IMR-90 (cell line): ENCODE data around the gene KIF3A. TPM values are rescaled to one million over a fixed set of nuclear protein-coding genes. Genes with fewer than 3 reads are reported as not detected.

Experiments used
- ATAC-seq: fragments of 200-7000 bp; cut with Tn5 transposase; 2 replicates; pipeline ENCODE4 v1.9.1; 2020; ENCODE audit warnings: low read depth, mild to moderate bottlenecking, moderate library complexity
- BruUV-seq: library from RNA; stranded (reverse); fragments of 400-500 nt; replicated peaks from 2 replicates; lab custom pipeline; 2021; lab: Mats Ljungman, UMichigan
- CTCF ChIA-PET: fragments of 300-600 bp; formaldehyde crosslinking; extraction: SDS; loops from one replicate; lab custom pipeline; 2021; ENCODE audit warnings: antibody characterized with exemption; lab: Yijun Ruan, JAX
- POLR2A ChIA-PET: fragments of 300-600 bp; sonication (Branson Sonifier 250); formaldehyde crosslinking; loops from one replicate; lab custom pipeline; 2022; ENCODE audit warnings: antibody characterized with exemption; ENCODE audit not compliant: unreplicated experiment; lab: Charles Lee
- DNase-seq: peaks from one replicate; pipeline ENCODE4 v3.0.0; 2013
- H2AFZ ChIP-seq: replicated peaks from 2 replicates; pipeline ENCODE3; 2013; ENCODE audit warnings: low read length, mild to moderate bottlenecking; ENCODE audit not compliant: poor library complexity
- H2AK5ac ChIP-seq: 2 replicates; pipeline ENCODE4 v1.6.1; 2013; ENCODE audit warnings: low read depth, low read length, inconsistent platforms
- H2AK9ac ChIP-seq: replicated peaks from 2 replicates; pipeline ENCODE3; 2013; ENCODE audit warnings: mild to moderate bottlenecking, low read depth, low read length, moderate library complexity; ENCODE audit not compliant: poor library complexity
- H2BK120ac ChIP-seq: 2 replicates; pipeline ENCODE4 v1.6.1; 2013; ENCODE audit warnings: low read depth, low read length, inconsistent platforms
- H2BK15ac ChIP-seq: 3 replicates; pipeline ENCODE4 v1.6.1; 2013; ENCODE audit warnings: low read depth, low read length, inconsistent platforms
- H2BK20ac ChIP-seq: 2 replicates; pipeline ENCODE4 v1.6.1; 2013; ENCODE audit warnings: low read depth, mild to moderate bottlenecking, inconsistent platforms, low read length, moderate library complexity
- H2BK5ac ChIP-seq: 2 replicates; pipeline ENCODE4 v1.6.1; 2013; ENCODE audit warnings: mild to moderate bottlenecking, low read depth, low read length, inconsistent platforms; ENCODE audit not compliant: poor library complexity, severe bottlenecking
- H3K14ac ChIP-seq: replicated peaks from 2 replicates; pipeline ENCODE4 v1.6.1; 2013; ENCODE audit warnings: low read depth, low read length, inconsistent platforms
- H3K18ac ChIP-seq: 2 replicates; pipeline ENCODE4 v1.6.1; 2013; ENCODE audit warnings: low read depth, low read length, control low read depth
- H3K23ac ChIP-seq: 2 replicates; pipeline ENCODE4 v1.6.1; 2013; ENCODE audit warnings: low read depth, low read length, inconsistent platforms
- H3K27ac ChIP-seq: 2 replicates; pipeline ENCODE4 v1.5.1; 2013; ENCODE audit warnings: mild to moderate bottlenecking, control low read depth, low read length; ENCODE audit not compliant: insufficient read depth
- H3K27me3 ChIP-seq: 2 replicates; pipeline ENCODE4 v1.6.1; 2013; ENCODE audit warnings: low read length; ENCODE audit not compliant: control insufficient read depth, insufficient read depth
- H3K36me3 ChIP-seq: 2 replicates; pipeline ENCODE4 v1.6.1; 2013; ENCODE audit warnings: low read length, mixed read lengths; ENCODE audit not compliant: control insufficient read depth, insufficient read depth
- H3K4ac ChIP-seq: 2 replicates; pipeline ENCODE4 v1.6.1; 2013; ENCODE audit warnings: low read depth, low read length, inconsistent platforms
- H3K4me1 ChIP-seq: 2 replicates; pipeline ENCODE4 v1.6.1; 2013; ENCODE audit warnings: low read length, mixed read lengths; ENCODE audit not compliant: control insufficient read depth, insufficient read depth
- H3K4me2 ChIP-seq: 2 replicates; pipeline ENCODE4 v1.6.1; 2013; ENCODE audit warnings: low read depth, mild to moderate bottlenecking, control low read depth, low read length, moderate library complexity
- H3K4me3 ChIP-seq: 2 replicates; pipeline ENCODE4 v1.5.1; 2013; ENCODE audit warnings: low read depth, mild to moderate bottlenecking, control low read depth, low read length, moderate library complexity; ENCODE audit not compliant: insufficient read depth
- H3K56ac ChIP-seq: 2 replicates; pipeline ENCODE4 v1.6.1; 2013; ENCODE audit warnings: low read length, inconsistent platforms; ENCODE audit not compliant: insufficient read depth; ENCODE audit errors: extremely low read depth
- H3K79me1 ChIP-seq, 2 experiments: 2 replicates each; pipeline ENCODE4 v1.6.1; 2013; ENCODE audit warnings: low read length in 2 of 2, inconsistent platforms in 1 of 2, low read depth in 1 of 2
- H3K9ac ChIP-seq: 2 replicates; pipeline ENCODE4 v1.6.1; 2013; ENCODE audit warnings: low read depth, low read length, control low read depth
- H3K9me1 ChIP-seq: 2 replicates; pipeline ENCODE4 v1.6.1; 2013; ENCODE audit warnings: low read length, inconsistent platforms; ENCODE audit not compliant: insufficient read depth
- H3K9me3 ChIP-seq: 2 replicates; pipeline ENCODE4 v1.6.1; 2013; ENCODE audit warnings: low read length; ENCODE audit not compliant: control insufficient read depth, insufficient read depth
- H4K20me1 ChIP-seq: 2 replicates; pipeline ENCODE4 v1.6.1; 2013; ENCODE audit warnings: low read length, inconsistent platforms; ENCODE audit not compliant: insufficient read depth
- H4K5ac ChIP-seq: 2 replicates; pipeline ENCODE4 v1.6.1; 2013; ENCODE audit warnings: mild to moderate bottlenecking, low read depth, low read length, control low read depth
- H4K8ac ChIP-seq, 2 experiments: 2 replicates each; pipeline ENCODE4 v1.6.1; 2013; ENCODE audit warnings: low read depth in 2 of 2, low read length in 2 of 2, control low read depth in 1 of 2, inconsistent platforms in 1 of 2
- H4K91ac ChIP-seq: 2 replicates; pipeline ENCODE4 v1.6.1; 2013; ENCODE audit warnings: low read depth, low read length, inconsistent platforms; ENCODE audit not compliant: insufficient read depth
- MAFK ChIP-seq: IDR thresholded peaks from 2 replicates; pipeline ENCODE4 v1.6.1; 2012; ENCODE audit warnings: low read depth, low read length, improper control_type of control experiment
- MXI1 ChIP-seq: IDR thresholded peaks from 2 replicates; pipeline ENCODE4 v1.6.1; 2012; ENCODE audit warnings: low read depth, mild to moderate bottlenecking, low read length, moderate library complexity, borderline replicate concordance
- NFE2L2 ChIP-seq: fragments of 150-350 bp; IDR thresholded peaks from 2 replicates; pipeline ENCODE4 v1.6.1; 2016; ENCODE audit warnings: low read depth, mild to moderate bottlenecking, low read length
- RAD21 ChIP-seq: IDR thresholded peaks from 2 replicates; pipeline ENCODE4 v1.6.1; 2012; ENCODE audit warnings: low read length, improper control_type of control experiment
- RCOR1 ChIP-seq: IDR thresholded peaks from 2 replicates; pipeline ENCODE4 v1.6.1; 2012; ENCODE audit warnings: mild to moderate bottlenecking, low read length, improper control_type of control experiment; ENCODE audit not compliant: insufficient replicate concordance
- RFX5 ChIP-seq: IDR thresholded peaks from 2 replicates; pipeline ENCODE4 v1.8.0; 2012; ENCODE audit warnings: low read depth, mild to moderate bottlenecking, low read length, moderate library complexity
- SMC3 ChIP-seq: fragments of 150-350 bp; IDR thresholded peaks from 2 replicates; pipeline ENCODE4 v1.6.1; 2016; ENCODE audit warnings: low read depth, mild to moderate bottlenecking, antibody characterized with exemption, low read length, moderate library complexity
- WGBS, 2 experiments: methylation state at CpG; one replicate each; pipeline versions ENCODE4 v1.1.5 to v1.1.7; 2013; ENCODE audit warnings: missing lambda C conversion rate in 2 of 2; ENCODE audit not compliant: insufficient read length in 1 of 2; ENCODE audit errors: extremely low coverage in 2 of 2; 5-methylcytosine and 5-hydroxymethylcytosine counted together
- dilution Hi-C: fragments of 300-500 bp; cut with HindIII; formaldehyde crosslinking; loops from one replicate; pipeline ENCODE4 v1.14.3; 2018; ENCODE audit warnings: low sequenced_read_pairs; ENCODE audit not compliant: unreplicated experiment
- in situ Hi-C: fragments of 300-500 bp; cut with MboI; formaldehyde crosslinking; loops from 3 replicates; pipeline ENCODE4 v1.14.3; 2019; ENCODE audit warnings: low sequenced_read_pairs, inconsistent platforms, mixed read lengths
- intact Hi-C: fragments of 100-400 bp; cut with micrococcal nuclease; formaldehyde crosslinking; loops from 2 replicates; pipeline ENCODE4 v1.10.0; 2022
- polyA plus RNA-seq, 3 experiments: library from polyadenylated mRNA; depleted of rRNA; stranded (reverse); fragments of >200 nt; gene quantifications; 2 replicates each; pipeline ENCODE4 v1.2.3, GENCODE V29; 2012; ENCODE audit warnings: low replicate concordance in 1 of 3
- total RNA-seq: library from RNA; depleted of rRNA; stranded (reverse); fragments of >200 nt; gene quantifications from 2 replicates; pipeline ENCODE4 v1.2.3, GENCODE V29; 2012
- TF ChIP-seq, protein P1 (sequence below): fragments of 150-350 bp; IDR thresholded peaks from 2 replicates; pipeline ENCODE4 v1.6.1; 2017; ENCODE audit warnings: mild to moderate bottlenecking, antibody characterized with exemption, low read length, low read depth

KIF3A gene
- total and polyA plus RNA-seq, 2 of the 4 experiments (the other 2 are of a cell fraction): 4.3 to 4.5 TPM

DNA sequence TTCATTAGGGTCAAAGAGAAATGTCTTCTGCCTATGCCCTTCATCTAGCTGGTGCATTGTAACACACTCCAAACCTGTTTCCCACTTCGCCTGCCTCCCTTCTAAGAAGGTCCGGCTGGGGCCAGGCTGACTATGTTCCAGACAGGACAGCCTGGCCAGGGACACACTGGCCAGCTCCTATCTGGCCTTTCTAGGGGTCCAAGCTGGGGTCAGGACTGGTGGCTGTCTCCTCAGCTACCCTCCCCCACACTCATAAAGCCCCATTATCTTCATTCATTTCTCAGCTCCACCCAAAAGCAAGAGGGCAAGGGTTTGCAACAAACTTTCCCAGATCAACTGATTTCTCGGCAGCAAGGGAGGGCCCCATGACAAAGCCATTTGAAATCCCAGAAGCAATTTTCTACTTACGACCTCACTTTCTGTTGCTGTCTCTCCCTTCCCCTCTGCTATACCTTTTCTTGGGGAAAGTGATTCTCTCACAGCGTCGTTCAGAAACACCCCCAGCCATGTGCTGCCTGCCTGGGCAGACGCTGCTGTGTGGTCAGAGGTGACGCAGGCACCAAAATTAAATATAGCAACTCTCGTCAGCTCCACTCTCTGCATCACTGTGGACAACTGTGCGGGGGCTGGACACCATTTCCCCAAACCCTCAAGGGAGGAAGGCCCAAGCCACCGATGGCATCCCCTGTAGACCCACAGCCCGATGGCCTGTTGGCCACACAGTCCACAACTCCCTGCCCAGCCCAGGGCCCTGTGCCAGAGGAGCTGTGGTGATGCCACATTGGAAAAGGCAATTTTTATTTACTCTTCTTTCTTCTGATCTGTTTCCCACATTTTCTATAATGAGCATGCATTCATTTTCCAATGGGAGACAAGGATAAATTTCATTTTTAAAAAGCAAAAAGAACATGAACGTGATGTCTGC, 73.3 kb downstream of the KIF3A start (continued):
- no peak for TF ChIP-seq RCOR1
- no peak for TF ChIP-seq NFE2L2

- dilution Hi-C loops: no loop called here
Measured at GRCh38 chr5:132662925-132663770, 74.2 kb downstream of the KIF3A start.

More at GRCh38 chr5:132662925-132663770, 74.2 kb downstream of the KIF3A start:
- DNase-seq (peak; percentile 21), ATAC-seq (peak; percentile 86)
- Histone ChIP-seq H3K23ac (no peak overlapping the region), H3K56ac (no peak overlapping the region), H2BK20ac (no peak overlapping the region), H4K20me1 (no peaks in the 10 kb centered on the region), H2AFZ (peak overlapping the region; percentile 85), H3K14ac (no peak overlapping the region), H3K4me3 (no peak overlapping the region), H3K18ac (no peak overlapping the region), H3K9me3 (no peaks in the 10 kb centered on the region), H4K8ac (peak overlapping the region in 1 of 2 experiments; percentile 58; a peak in 1 of 4 replicates), H3K4ac (no peak overlapping the region), H2BK120ac (no peak overlapping the region), H3K79me1 (no peaks in the 10 kb centered on the region), H2AK5ac (no peak overlapping the region; the same call in 1 of the 2 replicates), H3K27ac (no peak overlapping the region), H4K91ac (no peak overlapping the region), H2BK15ac (no peak overlapping the region), H3K36me3 (no peaks in the 10 kb centered on the region), H3K27me3 (no peaks in the 10 kb centered on the region), H3K4me1 (peaks cover 3% of the 10 kb centered on the region; the same call in 1 of the 2 replicates), H2AK9ac (peak overlapping the region; percentile 56), H3K9ac (no peak overlapping the region), H3K9me1 (no peaks in the 10 kb centered on the region), H2BK5ac (no peak overlapping the region), H4K5ac (no peak overlapping the region), H3K4me2 (no peak overlapping the region)
- 70% methylated on average over 5 of the region's 25 CpGs; no CpG with 5 or more reads in 1 of the 2 experiments for WGBS, 2 experiments
- in situ Hi-C loops: no loop called here
- POLR2A ChIA-PET: no interaction called here
- intact Hi-C loops: loop anchor here (5.0 kb wide), 1 partner anchor 159 kb away; no protein-coding TSS in a partner anchor
- CTCF ChIA-PET: no interaction called here
- no peak for TF ChIP-seq SMC3
- TF ChIP-seq, protein P1, sequence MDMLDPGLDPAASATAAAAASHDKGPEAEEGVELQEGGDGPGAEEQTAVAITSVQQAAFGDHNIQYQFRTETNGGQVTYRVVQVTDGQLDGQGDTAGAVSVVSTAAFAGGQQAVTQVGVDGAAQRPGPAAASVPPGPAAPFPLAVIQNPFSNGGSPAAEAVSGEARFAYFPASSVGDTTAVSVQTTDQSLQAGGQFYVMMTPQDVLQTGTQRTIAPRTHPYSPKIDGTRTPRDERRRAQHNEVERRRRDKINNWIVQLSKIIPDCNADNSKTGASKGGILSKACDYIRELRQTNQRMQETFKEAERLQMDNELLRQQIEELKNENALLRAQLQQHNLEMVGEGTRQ: peak; percentile 72
- no peak for TF ChIP-seq RAD21
- no peak for TF ChIP-seq RFX5
- no peak for TF ChIP-seq NFE2L2
- no peak for TF ChIP-seq MAFK
- peak; percentile 56; the same call in 1 of the 2 replicates for TF ChIP-seq MXI1
- no TSS peak for BruUV-seq
